A549 (cell line): ENCODE results near the gene COQ9. TPM values are rescaled to one million over a fixed set of nuclear protein-coding genes. Genes with fewer than 3 reads are reported as not detected.

ENCODE experiments used
- ATAC-seq, 2 experiments: fragments of 200-7000 bp in 1 of 2; fragments of >200 bp in 1 of 2; cut with Nextera tagmentation in 1 of 2; cut with Tn5 transposase in 1 of 2; 3 replicates each; pipeline versions ENCODE4 v1.8.0 to v1.9.1; 2018 to 2020; ENCODE audit warnings: mild to moderate bottlenecking in 1 of 2, moderate library complexity in 1 of 2
- CTCF ChIA-PET: fragments of 300-600 bp; sonication (Branson Sonifier 250); formaldehyde crosslinking; extraction: SDS; loops from one replicate; lab custom pipeline; 2021; ENCODE audit warnings: antibody characterized with exemption, inconsistent platforms; lab: Yijun Ruan, JAX
- POLR2A ChIA-PET: fragments of 350-600 bp; formaldehyde crosslinking; extraction: SDS; loops from one replicate; lab custom pipeline; 2021; ENCODE audit warnings: antibody characterized with exemption, inconsistent platforms; lab: Yijun Ruan, JAX
- DNase-seq, 2 experiments: peaks; one replicate each; pipeline versions ENCODE4 v3.0.0 to v3.0.0-alpha.2; 2011 to 2016; ENCODE audit warnings: low read depth in 1 of 2, low spot score in 1 of 2
- FAIRE-seq: peaks from 2 replicates; lab custom pipeline; 2011; peaks lifted over from hg19 to GRCh38; lab: Jason Lieb, UNC
- H3K27ac ChIP-seq, 2 experiments: fragments of >200 bp; sonication (Bioruptor Twin); formaldehyde crosslinking; 3 replicates each; pipeline ENCODE4 v1.5.1; 2016 to 2017
- H3K4me1 ChIP-seq: fragments of >200 bp; sonication (Bioruptor Twin); formaldehyde crosslinking; 3 replicates; pipeline ENCODE4 v1.6.1; 2016
- H3K4me2 ChIP-seq: fragments of >200 bp; sonication (Bioruptor Twin); formaldehyde crosslinking; 3 replicates; pipeline ENCODE4 v1.6.1; 2016
- H3K4me3 ChIP-seq: fragments of >200 bp; sonication (Bioruptor Twin); formaldehyde crosslinking; 3 replicates; pipeline ENCODE4 v1.5.1; 2016
- H3K9me3 ChIP-seq: fragments of >200 bp; sonication (Bioruptor Twin); formaldehyde crosslinking; 3 replicates; pipeline ENCODE4 v1.6.1; 2016
- CHD2 ChIP-seq: fragments of 150-350 bp; IDR thresholded peaks from 2 replicates; pipeline ENCODE4 v1.6.1; 2014; ENCODE audit warnings: low read length; ENCODE audit not compliant: partially characterized antibody
- GATA3 ChIP-seq: IDR thresholded peaks from 2 replicates; pipeline ENCODE4 v1.6.1; 2012; ENCODE audit warnings: borderline replicate concordance
- KDM5A ChIP-seq: fragments of 200-600 bp; sonication (generic); IDR thresholded peaks from 2 replicates; pipeline ENCODE4 v1.6.1; 2016; ENCODE audit warnings: antibody characterized with exemption, mild to moderate bottlenecking
- MAFK ChIP-seq: fragments of 450-650 bp; IDR thresholded peaks from 2 replicates; pipeline ENCODE4 v1.6.1; 2014; ENCODE audit not compliant: partially characterized antibody
- SREBF2 ChIP-seq: fragments of 450-650 bp; IDR thresholded peaks from 2 replicates; pipeline ENCODE4 v1.6.1; 2014; ENCODE audit warnings: mild to moderate bottlenecking, moderate library complexity
- ZFP36 ChIP-seq: fragments of 450-650 bp; IDR thresholded peaks from 2 replicates; pipeline ENCODE4 v1.6.1; 2014; ENCODE audit warnings: borderline replicate concordance; ENCODE audit not compliant: partially characterized antibody
- ZSCAN20 ChIP-seq: fragments of 250-450 bp; sonication (Bioruptor Pico); IDR thresholded peaks from 2 replicates; pipeline ENCODE4 v1.8.0; 2022; ENCODE audit warnings: mild to moderate bottlenecking, moderate library complexity
- WGBS: methylation state at CpG from one replicate; pipeline ENCODE4 v1.1.6; 2017; ENCODE audit errors: missing lambda C conversion rate; 5-methylcytosine and 5-hydroxymethylcytosine counted together
- polyA plus RNA-seq, 4 experiments: library from polyadenylated mRNA; depleted of rRNA in 3 of 4; stranded (reverse); fragments of >200 nt; fragmentation: RNase III in 1 of 4; extraction: RNeasy Plus Mini Kit Qiagen cat#74134 plus additional on column Dnase treatment in 1 of 4; gene quantifications; 2 replicates in 3 of 4; 3 replicates in 1 of 4; pipeline ENCODE4 v1.2.3, GENCODE V29; 2011 to 2017
- TF ChIP-seq, protein P1 (sequence below): fragments of 250-450 bp; sonication (Bioruptor Pico); IDR thresholded peaks from 2 replicates; pipeline ENCODE4 v1.5.0; 2021; ENCODE audit warnings: mild to moderate bottlenecking, moderate library complexity, borderline replicate concordance
- TF ChIP-seq, protein P2 (sequence below): fragments of >200 bp; sonication (Bioruptor Twin); formaldehyde crosslinking; IDR thresholded peaks from 3 replicates; pipeline ENCODE4 v1.5.1; 2016
- TF ChIP-seq, protein P3 (sequence below): fragments of >200 bp; sonication (Bioruptor Twin); formaldehyde crosslinking; IDR thresholded peaks from 2 replicates; pipeline ENCODE4 v1.6.1; 2016
- TF ChIP-seq, protein P4 (sequence below): IDR thresholded peaks from 2 replicates; pipeline ENCODE4 v1.6.1; 2012; ENCODE audit warnings: low read depth, borderline replicate concordance

COQ9 gene
- polyA plus RNA-seq, 2 of the 4 experiments (the other 2 are of a cell fraction), result 47.2 to 109 TPM

DNA sequence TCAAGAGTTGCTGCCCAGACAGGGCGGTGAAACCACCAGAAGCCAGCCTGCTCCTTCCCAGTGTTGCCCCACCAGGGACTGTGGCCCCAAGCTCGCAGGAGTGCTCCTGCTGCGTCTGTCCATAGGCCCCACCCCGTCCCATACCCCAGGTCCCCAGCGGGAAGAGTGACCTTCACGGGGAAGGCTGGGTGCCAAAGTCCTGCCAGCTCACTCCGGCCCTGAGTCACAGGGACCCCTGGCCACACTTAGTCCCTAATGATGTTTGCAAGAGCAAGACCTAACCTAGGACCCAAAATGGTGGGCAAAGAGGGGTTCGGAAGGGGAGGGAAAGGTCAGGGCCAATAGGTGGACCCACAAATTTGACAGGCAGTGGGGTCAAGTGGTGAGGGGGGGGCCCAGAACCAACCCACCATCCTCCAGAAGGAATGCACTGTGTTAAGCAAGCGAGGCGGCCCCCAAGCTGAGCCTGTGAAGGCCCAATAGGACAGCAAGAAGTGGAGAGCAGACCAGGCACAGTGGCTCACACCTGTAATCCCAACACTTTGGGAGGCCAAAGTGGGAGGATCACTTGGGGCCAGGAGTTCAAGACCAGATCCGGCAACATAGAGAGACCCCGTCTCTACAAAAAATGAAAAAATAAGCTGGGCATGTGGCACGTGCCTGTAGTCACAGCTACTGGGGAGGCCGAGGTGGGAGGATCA, 35.7 kb downstream of the COQ9 start (continued):
- TF ChIP-seq MAFK (no peak), ZSCAN20 (CRISPR knock-in tag) (no peak)
- TF ChIP-seq, all 56 proteins: peak for 0

DNA sequence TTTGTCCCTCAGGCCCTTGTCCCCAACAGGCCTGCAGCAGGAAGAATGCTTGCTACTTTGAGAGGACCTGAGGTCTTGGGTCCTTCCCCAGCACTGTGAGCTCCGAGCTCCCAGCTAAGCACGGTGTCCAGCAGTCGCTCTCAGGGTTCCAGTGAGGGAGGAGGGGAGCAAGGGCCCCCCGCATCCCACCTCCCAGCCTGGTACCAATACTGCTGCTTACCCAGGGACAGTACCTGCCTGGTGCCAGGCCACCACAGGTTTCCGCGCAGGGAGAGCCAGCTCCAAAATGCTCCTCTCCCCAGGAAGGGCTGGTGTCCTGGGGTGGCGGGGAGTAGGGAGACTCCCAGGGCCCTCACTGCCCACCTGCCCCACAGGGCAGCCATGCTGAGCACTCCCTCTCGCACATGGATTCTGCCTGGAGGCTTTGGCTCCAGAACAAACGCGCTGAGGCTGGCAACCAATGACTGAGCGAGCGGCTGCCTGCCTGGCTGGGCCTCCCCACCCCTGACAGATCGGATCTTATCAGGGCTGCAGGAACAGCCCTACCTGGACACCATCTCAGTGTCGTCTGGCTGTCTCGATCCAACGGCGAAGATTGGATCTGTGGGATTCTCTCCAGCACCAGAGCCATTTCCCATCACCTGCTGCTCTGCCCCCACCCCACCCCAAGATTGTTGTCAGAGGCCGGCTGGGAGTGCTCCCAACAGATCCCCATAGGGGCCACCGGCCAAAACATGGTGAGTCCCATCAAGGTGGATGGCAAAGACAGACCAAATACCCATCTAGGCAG, 36.6 kb downstream of the COQ9 start:
- Histone ChIP-seq H3K9me3 (no peaks in the 10 kb centered on the region), H3K27ac (peak overlapping the region in 1 of 2 experiments; percentile 66; a peak in 2 of 6 replicates), H3K4me2 (peak overlapping the region; percentile 100), H3K4me3 (no peak overlapping the region), H3K4me1 (peaks cover 67% of the 10 kb centered on the region)
- 90% methylated on average over 19 of the region's 19 CpGs for WGBS
- ATAC-seq, result no peak
- FAIRE-seq, result no peak
- ChIA-PET POLR2A (interaction anchor here (1.8 kb wide), 1 partner anchor 22 kb away, joined by 6 read pairs; the partner anchor contains the start of gene POLR2C), CTCF (interaction anchor here (0.6 to 8.9 kb wide), 9 partner anchors 8 to 266 kb away, joined by 3 to 70 read pairs (median 3); partner anchors contain the start of gene POLR2C)
- DNase-seq, result no peak
- TF ChIP-seq SREBF2 (no peak), CHD2 (no peak), KDM5A (no peak)
- TF ChIP-seq, protein P1, sequence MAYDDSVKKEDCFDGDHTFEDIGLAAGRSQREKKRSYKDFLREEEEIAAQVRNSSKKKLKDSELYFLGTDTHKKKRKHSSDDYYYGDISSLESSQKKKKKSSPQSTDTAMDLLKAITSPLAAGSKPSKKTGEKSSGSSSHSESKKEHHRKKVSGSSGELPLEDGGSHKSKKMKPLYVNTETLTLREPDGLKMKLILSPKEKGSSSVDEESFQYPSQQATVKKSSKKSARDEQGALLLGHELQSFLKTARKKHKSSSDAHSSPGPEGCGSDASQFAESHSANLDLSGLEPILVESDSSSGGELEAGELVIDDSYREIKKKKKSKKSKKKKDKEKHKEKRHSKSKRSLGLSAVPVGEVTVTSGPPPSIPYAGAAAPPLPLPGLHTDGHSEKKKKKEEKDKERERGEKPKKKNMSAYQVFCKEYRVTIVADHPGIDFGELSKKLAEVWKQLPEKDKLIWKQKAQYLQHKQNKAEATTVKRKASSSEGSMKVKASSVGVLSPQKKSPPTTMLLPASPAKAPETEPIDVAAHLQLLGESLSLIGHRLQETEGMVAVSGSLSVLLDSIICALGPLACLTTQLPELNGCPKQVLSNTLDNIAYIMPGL (CRISPR knock-in tag), result no peak
- TF ChIP-seq, protein P2, sequence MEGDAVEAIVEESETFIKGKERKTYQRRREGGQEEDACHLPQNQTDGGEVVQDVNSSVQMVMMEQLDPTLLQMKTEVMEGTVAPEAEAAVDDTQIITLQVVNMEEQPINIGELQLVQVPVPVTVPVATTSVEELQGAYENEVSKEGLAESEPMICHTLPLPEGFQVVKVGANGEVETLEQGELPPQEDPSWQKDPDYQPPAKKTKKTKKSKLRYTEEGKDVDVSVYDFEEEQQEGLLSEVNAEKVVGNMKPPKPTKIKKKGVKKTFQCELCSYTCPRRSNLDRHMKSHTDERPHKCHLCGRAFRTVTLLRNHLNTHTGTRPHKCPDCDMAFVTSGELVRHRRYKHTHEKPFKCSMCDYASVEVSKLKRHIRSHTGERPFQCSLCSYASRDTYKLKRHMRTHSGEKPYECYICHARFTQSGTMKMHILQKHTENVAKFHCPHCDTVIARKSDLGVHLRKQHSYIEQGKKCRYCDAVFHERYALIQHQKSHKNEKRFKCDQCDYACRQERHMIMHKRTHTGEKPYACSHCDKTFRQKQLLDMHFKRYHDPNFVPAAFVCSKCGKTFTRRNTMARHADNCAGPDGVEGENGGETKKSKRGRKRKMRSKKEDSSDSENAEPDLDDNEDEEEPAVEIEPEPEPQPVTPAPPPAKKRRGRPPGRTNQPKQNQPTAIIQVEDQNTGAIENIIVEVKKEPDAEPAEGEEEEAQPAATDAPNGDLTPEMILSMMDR, result no peak
- TF ChIP-seq, protein P3, sequence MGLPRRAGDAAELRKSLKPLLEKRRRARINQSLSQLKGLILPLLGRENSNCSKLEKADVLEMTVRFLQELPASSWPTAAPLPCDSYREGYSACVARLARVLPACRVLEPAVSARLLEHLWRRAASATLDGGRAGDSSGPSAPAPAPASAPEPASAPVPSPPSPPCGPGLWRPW, result no peak

DNA sequence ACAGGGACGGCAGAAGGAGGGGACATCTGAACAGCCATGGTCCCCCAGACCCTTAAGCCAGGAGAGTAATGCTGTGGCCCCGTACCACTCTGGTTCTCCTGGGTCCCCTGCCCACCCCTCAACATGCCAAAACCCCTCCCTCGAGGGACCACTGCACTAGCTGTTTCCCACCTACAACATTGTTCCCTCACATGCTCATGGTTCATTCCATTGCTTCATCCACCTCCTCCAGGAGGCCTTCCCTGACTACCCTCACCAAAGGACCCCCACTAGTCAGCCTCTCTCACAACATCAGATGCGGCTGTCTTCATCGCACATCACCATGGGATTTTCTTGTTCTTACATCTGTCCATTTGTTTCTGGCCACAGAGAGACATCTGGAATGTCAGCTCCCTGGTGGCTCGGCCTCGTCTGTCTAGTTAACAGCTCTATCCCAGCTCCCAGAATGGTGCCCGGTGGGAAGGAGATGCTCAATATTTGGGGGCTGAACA, 37.3 kb downstream of the COQ9 start:
- Histone ChIP-seq H3K4me3 (no peak overlapping the region; the same call in 2 of the 3 replicates), H3K4me1 (peaks cover 61% of the 10 kb centered on the region), H3K9me3 (no peaks in the 10 kb centered on the region), H3K27ac (peak overlapping the region in 1 of 2 experiments; percentile 94; a peak in 3 of 6 replicates), H3K4me2 (peak overlapping the region; percentile 100)
- ATAC-seq, result no peak
- peak; percentile 76 for TF ChIP-seq ZFP36
- no peak for TF ChIP-seq GATA3
- TF ChIP-seq, protein P4, sequence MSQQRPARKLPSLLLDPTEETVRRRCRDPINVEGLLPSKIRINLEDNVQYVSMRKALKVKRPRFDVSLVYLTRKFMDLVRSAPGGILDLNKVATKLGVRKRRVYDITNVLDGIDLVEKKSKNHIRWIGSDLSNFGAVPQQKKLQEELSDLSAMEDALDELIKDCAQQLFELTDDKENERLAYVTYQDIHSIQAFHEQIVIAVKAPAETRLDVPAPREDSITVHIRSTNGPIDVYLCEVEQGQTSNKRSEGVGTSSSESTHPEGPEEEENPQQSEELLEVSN, result no peak
- DNase-seq, result no peak
- FAIRE-seq, result no peak
- POLR2A ChIA-PET, result interaction anchor here (1.8 kb wide), 1 partner anchor 22 kb away, joined by 6 read pairs; the partner anchor contains the start of gene POLR2C
- WGBS, result 96% methylated on average over 8 of the region's 8 CpGs
- CTCF ChIA-PET, result interaction anchor here (0.7 to 8.9 kb wide), 6 partner anchors 9 to 46 kb away, joined by 3 to 70 read pairs (median 4); partner anchors contain the start of genes CIAPIN1 and POLR2C
